H1 (cell line): Measurements from ENCODE around the gene C16orf89. TPM values are rescaled to one million over a fixed set of nuclear protein-coding genes. Genes with fewer than 3 reads are reported as not detected.

ENCODE experiments used
- CTCF ChIA-PET: fragments of 300-600 bp; sonication (Branson Sonifier 250); formaldehyde crosslinking; loops from one replicate; lab custom pipeline; 2021; ENCODE audit not compliant: partially characterized antibody; lab: Charles Lee
- POLR2A ChIA-PET: fragments of 300-600 bp; sonication (Branson Sonifier 250); formaldehyde crosslinking; loops from one replicate; lab custom pipeline; 2021; ENCODE audit warnings: inconsistent platforms; ENCODE audit not compliant: partially characterized antibody; lab: Charles Lee
- DNase-seq, 2 experiments: peaks; one replicate each; pipeline versions ENCODE4 v3.0.0 to v3.0.0-alpha.2; 2010 to 2022; ENCODE audit warnings: low spot score in 2 of 2, low read depth in 1 of 2, mixed read lengths in 1 of 2
- FAIRE-seq: peaks from 2 replicates; lab custom pipeline; 2011; peaks lifted over from hg19 to GRCh38; lab: Jason Lieb, UNC
- H2AFZ ChIP-seq: 2 replicates; pipeline ENCODE4 v1.8.1; 2012; ENCODE audit warnings: low read length, inconsistent platforms
- H2AK5ac ChIP-seq: 2 replicates; pipeline ENCODE4 v1.6.1; 2013; ENCODE audit warnings: low read depth, low read length
- H2BK120ac ChIP-seq: replicated peaks from 2 replicates; pipeline ENCODE3; 2013; ENCODE audit warnings: low read depth, low read length, inconsistent platforms
- H2BK12ac ChIP-seq: 2 replicates; pipeline ENCODE4 v1.6.1; 2013; ENCODE audit warnings: low read depth, low read length
- H2BK15ac ChIP-seq: 2 replicates; pipeline ENCODE4 v1.6.1; 2013; ENCODE audit warnings: low read length
- H2BK20ac ChIP-seq: 2 replicates; pipeline ENCODE4 v1.6.1; 2013; ENCODE audit warnings: low read length
- H2BK5ac ChIP-seq: 2 replicates; pipeline ENCODE4 v1.6.1; 2013; ENCODE audit warnings: low read depth, low read length
- H3K14ac ChIP-seq: 2 replicates; pipeline ENCODE4 v1.6.1; 2013; ENCODE audit warnings: inconsistent platforms; ENCODE audit not compliant: insufficient read length
- H3K18ac ChIP-seq: 2 replicates; pipeline ENCODE4 v1.6.1; 2013; ENCODE audit warnings: low read length; ENCODE audit errors: extremely low read depth
- H3K23ac ChIP-seq: 2 replicates; pipeline ENCODE4 v1.6.1; 2013; ENCODE audit warnings: inconsistent platforms; ENCODE audit not compliant: insufficient read length
- H3K23me2 ChIP-seq: 2 replicates; pipeline ENCODE4 v1.6.1; 2013; ENCODE audit warnings: low read depth, low read length
- H3K27ac ChIP-seq: 2 replicates; pipeline ENCODE4 v1.6.1; 2011; ENCODE audit warnings: low read depth, low read length, inconsistent platforms
- H3K27me3 ChIP-seq, 4 experiments: replicated peaks in 1 of 4; 1 replicate in 1 of 4; 2 replicates in 3 of 4; pipeline versions ENCODE4 v1.6.1 to v1.8.1; 2011 to 2013; ENCODE audit warnings: low read length in 3 of 4, mild to moderate bottlenecking in 3 of 4, inconsistent platforms in 2 of 4, mixed read lengths in 2 of 4, moderate library complexity in 1 of 4; ENCODE audit not compliant: control insufficient read depth in 3 of 4, insufficient read depth in 3 of 4; ENCODE audit errors: extremely low read depth in 1 of 4
- H3K36me3 ChIP-seq, 4 experiments: 2 replicates each; pipeline versions ENCODE4 v1.6.1 to v1.8.1; 2011 to 2013; ENCODE audit warnings: mild to moderate bottlenecking in 4 of 4, low read length in 3 of 4, moderate library complexity in 2 of 4, control low read depth in 1 of 4, inconsistent platforms in 1 of 4; ENCODE audit not compliant: insufficient read depth in 4 of 4, control insufficient read depth in 2 of 4
- H3K4ac ChIP-seq: replicated peaks from 2 replicates; pipeline ENCODE3; 2013; ENCODE audit warnings: low read length, low read depth, mixed read lengths, inconsistent platforms; ENCODE audit not compliant: insufficient read length
- H3K4me1 ChIP-seq, 4 experiments: replicated peaks in 1 of 4; 1 replicate in 1 of 4; 2 replicates in 3 of 4; pipeline versions ENCODE4 v1.6.1 to v1.8.1; 2011 to 2013; ENCODE audit warnings: low read length in 3 of 4, inconsistent platforms in 2 of 4, mixed read lengths in 1 of 4; ENCODE audit not compliant: insufficient read depth in 4 of 4, control insufficient read depth in 3 of 4
- H3K4me2 ChIP-seq, 2 experiments: 2 replicates each; pipeline versions ENCODE4 v1.6.1 to v1.8.1; 2011 to 2013; ENCODE audit warnings: low read depth in 2 of 2, low read length in 2 of 2, control low read depth in 1 of 2, inconsistent platforms in 1 of 2, mild to moderate bottlenecking in 1 of 2; ENCODE audit not compliant: insufficient read depth in 1 of 2
- H3K4me3 ChIP-seq, 4 experiments: fragments of 200-600, 300-600 bp in 1 of 4; sonication (generic), shearing (Covaris generic), sonication (Bioruptor Twin) in 1 of 4; 2 replicates each; pipeline versions ENCODE4 v1.5.1 to v1.8.1; 2011 to 2016; ENCODE audit warnings: low read length in 4 of 4, low read depth in 3 of 4, control low read depth in 2 of 4, inconsistent platforms in 2 of 4, mild to moderate bottlenecking in 2 of 4, mixed read lengths in 1 of 4, moderate library complexity in 1 of 4; ENCODE audit not compliant: insufficient read depth in 2 of 4; ENCODE audit errors: extremely low read depth in 1 of 4
- H3K56ac ChIP-seq: replicated peaks from 2 replicates; pipeline ENCODE3; 2013; ENCODE audit warnings: low read depth, mild to moderate bottlenecking, mixed read lengths, low read length, inconsistent platforms; ENCODE audit not compliant: insufficient read length
- H3K79me1 ChIP-seq: 2 replicates; pipeline ENCODE4 v1.6.1; 2013; ENCODE audit warnings: low read depth, low read length, control low read depth
- H3K79me2 ChIP-seq, 2 experiments: 2 replicates each; pipeline versions ENCODE4 v1.6.1 to v1.8.1; 2012 to 2013; ENCODE audit warnings: low read length in 2 of 2, mild to moderate bottlenecking in 2 of 2, inconsistent platforms in 1 of 2; ENCODE audit not compliant: insufficient read depth in 2 of 2, control insufficient read depth in 1 of 2
- H3K9ac ChIP-seq, 4 experiments: replicated peaks in 1 of 4; 1 replicate in 1 of 4; 2 replicates in 3 of 4; pipeline versions ENCODE4 v1.6.1 to v1.8.1; 2011 to 2013; ENCODE audit warnings: low read depth in 3 of 4, low read length in 3 of 4, control low read depth in 2 of 4, mild to moderate bottlenecking in 2 of 4, moderate library complexity in 2 of 4, inconsistent platforms in 1 of 4; ENCODE audit errors: extremely low read depth in 1 of 4
- H3K9me3 ChIP-seq, 2 experiments: 2 replicates each; pipeline versions ENCODE4 v1.6.1 to v1.8.1; 2012 to 2013; ENCODE audit warnings: mild to moderate bottlenecking in 2 of 2, moderate library complexity in 2 of 2, control low read depth in 1 of 2, inconsistent platforms in 1 of 2, low read depth in 1 of 2, low read length in 1 of 2, mixed read lengths in 1 of 2; ENCODE audit not compliant: insufficient read depth in 2 of 2
- H4K20me1 ChIP-seq, 2 experiments: replicated peaks in 1 of 2; 2 replicates each; pipeline versions ENCODE3 to v1.8.1; 2011 to 2013; ENCODE audit warnings: inconsistent platforms in 2 of 2, low read length in 2 of 2, mild to moderate bottlenecking in 1 of 2; ENCODE audit not compliant: insufficient read depth in 2 of 2, control insufficient read depth in 1 of 2
- H4K5ac ChIP-seq: 2 replicates; pipeline ENCODE4 v1.6.1; 2013; ENCODE audit warnings: low read length, low read depth, mixed read lengths, inconsistent platforms; ENCODE audit not compliant: insufficient read length
- H4K8ac ChIP-seq: 2 replicates; pipeline ENCODE4 v1.8.0; 2013; ENCODE audit warnings: mild to moderate bottlenecking, moderate library complexity, low read length, inconsistent platforms; ENCODE audit not compliant: insufficient read depth; ENCODE audit errors: extremely low read depth
- H4K91ac ChIP-seq: replicated peaks from 2 replicates; pipeline ENCODE3; 2013; ENCODE audit warnings: low read length, mixed read lengths, inconsistent platforms; ENCODE audit not compliant: insufficient read length
- BCL11A ChIP-seq, 2 experiments: IDR thresholded peaks; one replicate each; pipeline ENCODE4 v1.6.1; 2011; ENCODE audit warnings: low read depth in 2 of 2, low read length in 2 of 2, mild to moderate bottlenecking in 2 of 2
- WGBS, 2 experiments: shearing (Covaris generic) in 1 of 2; methylation state at CpG; one replicate each; pipeline versions ENCODE4 v1.1.6 to v1.1.7; 2013 to 2015; ENCODE audit warnings: low lambda C conversion rate in 2 of 2, mixed read lengths in 2 of 2, inconsistent platforms in 1 of 2, low coverage in 1 of 2, missing lambda C conversion rate in 1 of 2; ENCODE audit not compliant: insufficient replicate concordance in 2 of 2, insufficient coverage in 1 of 2, insufficient read length in 1 of 2; ENCODE audit errors: extremely low coverage in 1 of 2, missing lambda C conversion rate in 1 of 2; 5-methylcytosine and 5-hydroxymethylcytosine counted together
- polyA plus RNA-seq, 7 experiments: library from polyadenylated mRNA; depleted of rRNA in 3 of 7; stranded (reverse) in 5 of 7; unstranded in 2 of 7; fragments of >200 nt in 5 of 7; fragments of 200-250 nt in 2 of 7; gene quantifications; 1 replicate in 5 of 7; 2 replicates in 1 of 7; 4 replicates in 1 of 7; pipeline versions ENCODE4 v1.2.1 to v1.2.3, GENCODE V29; 2011 to 2013; ENCODE audit warnings: missing spikeins in 2 of 7, mixed read lengths in 2 of 7
- total RNA-seq: library from RNA; stranded (reverse); fragmentation: NEBNext Ultra II Directional; extraction: Animal tissue kit (Norgen Biotek cat#: 25700); gene quantifications from 2 replicates; pipeline ENCODE4 v1.2.1, GENCODE V29; 2021
- TF ChIP-seq, protein P1 (sequence below): IDR thresholded peaks from 2 replicates; pipeline ENCODE4 v1.6.1; 2011; ENCODE audit warnings: low read length, improper control_type of control experiment
- TF ChIP-seq, protein P2 (sequence below): IDR thresholded peaks from 2 replicates; pipeline ENCODE4 v1.6.1; 2012; ENCODE audit warnings: inconsistent platforms
- TF ChIP-seq, protein P3 (sequence below): IDR thresholded peaks from 2 replicates; pipeline ENCODE4 v1.6.1; 2012; ENCODE audit warnings: inconsistent platforms

Gene C16orf89
- total and polyA plus RNA-seq, 2 of the 8 experiments (the other 6 are each of a cell fraction or from before 2014, with no cell fraction given), result 6.7 to 9.9 TPM

DNA sequence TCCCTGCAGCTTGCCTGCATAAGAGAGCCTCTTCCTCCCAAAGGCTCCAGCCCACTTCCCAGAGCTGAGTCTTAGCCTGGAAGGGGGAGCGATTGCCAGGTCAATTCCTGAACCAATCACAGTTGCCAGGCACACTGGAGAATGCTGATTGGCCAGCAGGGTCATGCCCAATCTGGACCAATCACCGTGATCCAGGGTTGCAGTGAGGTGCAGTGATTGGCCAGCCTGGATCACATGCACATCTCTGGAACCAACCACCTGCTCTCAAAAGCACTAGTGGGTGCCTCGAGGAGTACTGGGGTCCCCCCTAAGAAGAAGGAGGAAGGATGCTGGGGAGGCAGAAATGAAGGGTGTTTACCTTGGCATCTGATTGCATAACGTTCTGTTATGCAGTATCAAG lies 50.4 kb downstream of the C16orf89 start:
- Histone ChIP-seq H3K23ac (no peak overlapping the region), H2AK5ac (0 out of 2 replicates have a peak overlapping the region, but pooled peaks have one; percentile 39), H3K9ac (no peak overlapping the region), H3K4ac (no peak overlapping the region), H3K4me1 (peaks cover 0 to 3% (median under 1%) of the 10 kb centered on the region in 4 experiments; a peak in 2 of 7 replicates), H2BK15ac (no peak overlapping the region), H3K36me3 (no peaks in the 10 kb centered on the region), H3K4me2 (no peak overlapping the region), H4K8ac (peak overlapping the region; percentile 80), H4K5ac (no peak overlapping the region), H4K20me1 (no peaks in the 10 kb centered on the region), H3K9me3 (no peaks in the 10 kb centered on the region), H3K23me2 (no peaks in the 10 kb centered on the region), H2BK20ac (no peak overlapping the region), H4K91ac (no peak overlapping the region), H2BK120ac (no peak overlapping the region), H2BK5ac (no peak overlapping the region), H3K27me3 (no peaks in the 10 kb centered on the region), H3K79me1 (no peaks in the 10 kb centered on the region), H3K79me2 (no peaks in the 10 kb centered on the region), H3K27ac (no peak overlapping the region), H3K4me3 (no peak overlapping the region), H2AFZ (no peak overlapping the region), H3K14ac (no peak overlapping the region), H3K56ac (no peak overlapping the region), H3K18ac (no peak overlapping the region), H2BK12ac (no peak overlapping the region)
- WGBS, 2 experiments, result 80% methylated on average over 4 of the region's 4 CpGs; no CpG with 5 or more reads in 1 of the 2 experiments
- TF ChIP-seq, protein P1, sequence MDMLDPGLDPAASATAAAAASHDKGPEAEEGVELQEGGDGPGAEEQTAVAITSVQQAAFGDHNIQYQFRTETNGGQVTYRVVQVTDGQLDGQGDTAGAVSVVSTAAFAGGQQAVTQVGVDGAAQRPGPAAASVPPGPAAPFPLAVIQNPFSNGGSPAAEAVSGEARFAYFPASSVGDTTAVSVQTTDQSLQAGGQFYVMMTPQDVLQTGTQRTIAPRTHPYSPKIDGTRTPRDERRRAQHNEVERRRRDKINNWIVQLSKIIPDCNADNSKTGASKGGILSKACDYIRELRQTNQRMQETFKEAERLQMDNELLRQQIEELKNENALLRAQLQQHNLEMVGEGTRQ, result peak; percentile 52
- TF ChIP-seq, protein P2, sequence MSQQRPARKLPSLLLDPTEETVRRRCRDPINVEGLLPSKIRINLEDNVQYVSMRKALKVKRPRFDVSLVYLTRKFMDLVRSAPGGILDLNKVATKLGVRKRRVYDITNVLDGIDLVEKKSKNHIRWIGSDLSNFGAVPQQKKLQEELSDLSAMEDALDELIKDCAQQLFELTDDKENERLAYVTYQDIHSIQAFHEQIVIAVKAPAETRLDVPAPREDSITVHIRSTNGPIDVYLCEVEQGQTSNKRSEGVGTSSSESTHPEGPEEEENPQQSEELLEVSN, result 0 out of 2 replicates have a peak, but pooled peaks have one; percentile 14
- no peak for TF ChIP-seq BCL11A (IDR thresholded peaks at IDR 0.05; ENCODE audit: low read depth in 2 of 2, low read length in 2 of 2)
- TF ChIP-seq, protein P3, sequence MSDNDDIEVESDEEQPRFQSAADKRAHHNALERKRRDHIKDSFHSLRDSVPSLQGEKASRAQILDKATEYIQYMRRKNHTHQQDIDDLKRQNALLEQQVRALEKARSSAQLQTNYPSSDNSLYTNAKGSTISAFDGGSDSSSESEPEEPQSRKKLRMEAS, result peak; percentile 49
- POLR2A ChIA-PET, result interaction anchor here (1.0 to 1.1 kb wide), 3 partner anchors 9 to 16 kb away, joined by 3 to 4 read pairs (median 3); no protein-coding TSS in a partner anchor
- CTCF ChIA-PET, result interaction anchor here (1.2 to 1.3 kb wide), 2 partner anchors 10 to 12 kb away, joined by 3 to 4 read pairs; no protein-coding TSS in a partner anchor
- FAIRE-seq (no peak), DNase-seq (no peak)
